ENCODE results near the gene IGFBP7.

Gene IGFBP7, protein sequence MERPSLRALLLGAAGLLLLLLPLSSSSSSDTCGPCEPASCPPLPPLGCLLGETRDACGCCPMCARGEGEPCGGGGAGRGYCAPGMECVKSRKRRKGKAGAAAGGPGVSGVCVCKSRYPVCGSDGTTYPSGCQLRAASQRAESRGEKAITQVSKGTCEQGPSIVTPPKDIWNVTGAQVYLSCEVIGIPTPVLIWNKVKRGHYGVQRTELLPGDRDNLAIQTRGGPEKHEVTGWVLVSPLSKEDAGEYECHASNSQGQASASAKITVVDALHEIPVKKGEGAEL

GRCh38 chr4:57109847-57110639 is at the start of gene IGFBP7:
TSS of gene IGFBP7 (minus strand) at chr4:57110385. CDS start at chr4:57110351, 34 bp downstream.
- no peak for FAIRE-seq

GRCh38 chr4:57159866-57160265 is 49.7 kb upstream of the IGFBP7 start:
- no peak for FAIRE-seq

- no peak for FAIRE-seq
Observed at GRCh38 chr4:57158762-57159161, 48.6 kb upstream of the IGFBP7 start.

GRCh38 chr4:57158221-57158620 is 48.0 kb upstream of the IGFBP7 start:
- FAIRE-seq: no peak

GRCh38 chr4:57157596-57158137 is 47.5 kb upstream of the IGFBP7 start:
- FAIRE-seq: no peak

GRCh38 chr4:57156242-57156990 is 46.2 kb upstream of the IGFBP7 start:
- no peak for FAIRE-seq

- no peak for FAIRE-seq
Observed at GRCh38 chr4:57154926-57155325, 44.7 kb upstream of the IGFBP7 start.

DNA sequence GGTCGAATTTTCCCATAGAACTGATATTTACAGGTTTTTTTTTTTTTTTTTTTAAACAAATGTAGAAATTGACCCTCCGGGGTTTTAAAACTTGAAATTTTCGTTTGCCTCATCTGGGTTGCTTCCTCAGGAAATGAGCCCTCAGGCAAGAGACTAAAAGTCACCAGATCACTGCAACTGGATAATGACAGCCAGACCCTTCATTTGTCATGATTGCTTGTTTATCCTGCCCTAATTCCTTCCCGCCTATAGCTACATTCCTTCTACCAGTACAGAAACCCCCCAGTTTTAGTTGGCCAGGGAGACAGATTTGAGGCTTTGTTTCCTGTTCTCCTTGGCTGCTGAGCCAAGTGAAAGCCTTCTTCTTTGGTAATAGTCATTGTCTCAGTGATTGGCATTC is 44.0 kb upstream of the IGFBP7 start:
- no peak for FAIRE-seq

DNA sequence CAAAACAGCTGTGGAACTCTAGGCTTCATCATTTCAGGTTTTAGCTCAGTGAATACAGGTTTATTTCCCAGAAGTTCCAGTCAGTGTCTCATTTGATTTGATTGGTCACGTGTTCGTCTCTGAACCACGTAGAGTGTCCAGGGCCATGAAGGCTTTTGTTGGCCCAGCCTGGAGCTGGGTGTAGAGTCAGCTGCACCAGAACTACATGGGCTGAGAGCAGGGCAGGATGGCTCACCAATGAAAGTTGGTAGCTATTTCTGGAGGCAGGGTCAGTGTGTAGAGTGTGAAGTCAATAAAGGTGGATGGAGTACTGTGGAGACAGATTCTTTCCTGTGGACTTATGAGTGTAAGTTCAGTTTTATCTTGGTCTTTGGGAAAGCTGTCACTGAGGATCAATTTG is 43.0 kb upstream of the IGFBP7 start:
- no peak for FAIRE-seq

- FAIRE-seq: no peak
Observed at GRCh38 chr4:57151481-57151880, 41.3 kb upstream of the IGFBP7 start.

DNA sequence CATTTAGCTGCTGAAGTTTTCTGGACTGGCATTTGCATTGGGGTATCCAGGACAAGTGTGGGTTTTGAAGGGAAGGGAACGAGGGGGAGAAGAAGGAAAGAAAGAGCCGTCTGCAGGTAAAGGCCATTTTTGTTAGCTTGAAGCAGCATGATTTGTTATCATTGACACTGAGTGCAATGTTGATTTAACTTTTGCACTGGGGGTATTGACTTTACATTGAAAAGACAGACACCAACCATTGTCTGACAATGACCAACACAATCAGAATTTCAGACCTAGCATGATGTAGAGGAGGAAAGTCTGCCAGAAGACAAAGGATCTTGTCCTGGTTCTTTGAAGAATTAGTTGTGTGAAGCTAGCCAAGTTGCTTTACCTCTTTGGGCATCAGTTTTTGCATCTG is 39.6 kb upstream of the IGFBP7 start:
- no peak for FAIRE-seq

DNA sequence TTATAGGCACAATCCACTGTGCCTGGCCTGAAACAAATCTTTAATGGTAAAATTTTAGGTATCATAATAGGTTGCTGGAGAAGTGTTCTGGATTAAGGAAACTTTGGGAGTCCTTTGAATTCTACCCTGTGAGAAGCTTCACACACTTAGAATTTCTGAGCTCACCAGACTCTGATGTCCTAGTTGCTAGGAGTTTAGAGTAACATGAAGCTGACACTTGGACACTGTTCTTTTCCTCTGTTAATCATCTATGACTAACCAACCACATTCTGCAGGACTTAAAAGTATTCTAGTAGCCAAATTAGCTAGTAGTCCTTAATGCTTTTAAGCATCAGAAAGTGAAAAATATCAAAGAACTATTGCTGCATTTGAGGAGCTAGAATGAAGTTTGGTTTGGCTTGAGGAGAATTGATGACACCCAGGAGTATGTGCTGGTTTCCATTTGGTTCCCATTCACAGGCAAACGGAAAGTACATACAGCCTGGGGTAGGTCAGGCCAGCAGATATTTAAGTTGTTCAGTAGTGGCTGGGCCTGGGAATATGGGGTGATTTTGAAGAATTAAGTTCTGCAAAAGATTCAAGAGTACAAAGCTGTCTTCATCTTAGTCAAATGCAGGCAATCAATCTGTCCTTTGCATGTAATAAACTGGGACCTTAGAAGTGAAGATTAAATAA is 38.8 kb upstream of the IGFBP7 start:
- peak; percentile 56 for FAIRE-seq

DNA sequence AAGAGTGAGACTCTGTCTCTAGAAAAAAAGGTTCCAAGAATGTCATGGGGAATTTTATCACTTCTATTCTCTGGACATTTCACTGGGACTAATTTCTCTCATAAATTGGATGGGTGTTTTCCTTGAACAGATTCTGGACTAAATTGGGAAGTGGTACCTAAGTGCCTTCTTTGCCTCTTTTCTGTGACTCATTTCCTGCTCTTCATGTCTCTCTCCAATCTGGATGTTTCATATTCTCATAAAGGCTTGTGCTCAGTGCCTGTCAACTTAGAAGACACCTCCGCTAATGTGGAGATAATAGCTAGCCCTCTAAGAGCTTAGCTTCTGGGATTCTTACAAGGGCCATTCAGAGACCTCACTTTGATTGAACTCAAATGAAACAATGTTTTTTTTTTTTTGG is 38.0 kb upstream of the IGFBP7 start:
- no peak for FAIRE-seq

DNA sequence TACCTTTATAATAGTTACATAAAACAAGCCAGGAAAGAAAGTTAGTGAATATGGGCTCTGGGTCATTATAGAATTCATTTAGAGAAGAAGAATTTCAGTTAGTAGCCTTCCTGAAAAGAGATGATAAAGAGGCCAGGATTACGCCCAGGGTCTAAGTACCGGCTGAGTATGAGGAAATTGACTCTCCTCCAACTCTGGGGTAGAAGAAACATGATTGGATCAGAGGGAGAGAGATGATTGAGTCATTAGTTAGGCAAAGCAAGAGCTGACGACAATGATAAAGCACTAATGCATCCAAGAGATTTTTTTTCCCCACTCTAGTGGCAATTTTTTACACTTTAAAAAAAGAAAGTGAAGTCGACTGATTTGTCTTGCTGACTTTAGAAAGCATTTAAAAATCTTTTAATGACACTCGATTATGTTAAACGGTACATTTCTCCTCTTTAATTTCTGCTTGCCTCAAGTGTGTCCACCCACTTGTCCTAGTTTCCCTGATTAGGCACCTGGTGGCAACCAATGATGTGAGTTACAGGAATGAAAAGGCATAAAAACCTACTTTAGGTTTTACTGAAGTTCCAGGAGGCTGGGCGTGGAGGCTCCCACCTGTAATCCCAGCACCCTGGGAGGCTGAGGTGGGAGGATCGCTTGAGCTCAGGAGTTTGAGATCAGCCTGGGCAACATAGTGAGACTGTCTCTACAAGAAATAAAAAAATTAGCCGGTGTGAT is 37.3 kb upstream of the IGFBP7 start:
- FAIRE-seq: no peak

DNA sequence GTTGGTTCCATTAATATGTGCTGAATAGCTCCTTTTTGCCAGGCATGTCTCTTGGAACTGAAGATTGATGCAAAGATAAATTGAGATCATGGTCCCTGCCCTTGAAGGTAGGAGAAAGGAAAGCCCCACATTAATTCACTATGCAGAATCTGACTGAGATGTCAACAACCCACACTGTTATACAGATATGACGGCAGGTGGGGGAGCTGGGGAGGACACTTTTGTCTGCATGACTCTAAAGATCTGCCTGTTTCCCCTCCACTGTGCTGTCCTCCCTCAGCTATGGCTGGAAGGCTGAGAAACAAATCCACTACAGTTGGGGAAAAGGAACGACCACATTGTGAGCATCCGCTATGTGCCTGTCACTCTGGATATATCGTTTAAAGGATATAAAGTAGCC is 36.3 kb upstream of the IGFBP7 start:
- FAIRE-seq: no peak

- FAIRE-seq: no peak
Observed at GRCh38 chr4:57144466-57144865, 34.3 kb upstream of the IGFBP7 start.

DNA sequence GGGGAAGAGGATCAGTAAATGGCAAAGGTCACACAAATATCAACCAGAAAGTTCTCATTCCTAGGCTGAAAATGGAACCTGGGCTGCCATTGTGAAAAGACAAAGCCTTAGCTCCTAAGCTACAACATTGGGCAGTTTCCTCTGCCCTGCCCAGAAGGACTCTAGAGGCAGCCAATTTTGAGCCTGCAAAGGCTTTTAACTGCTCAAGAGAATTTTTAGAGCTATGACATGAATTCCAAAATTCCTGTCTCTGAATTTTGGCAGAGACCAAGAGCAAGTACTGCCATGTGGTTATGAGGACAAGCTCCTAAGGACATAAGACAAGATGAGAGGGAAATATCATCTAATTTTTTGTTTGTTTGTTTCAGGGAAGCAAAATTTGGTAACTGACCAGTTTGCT is 29.6 kb upstream of the IGFBP7 start:
- no peak for FAIRE-seq

DNA sequence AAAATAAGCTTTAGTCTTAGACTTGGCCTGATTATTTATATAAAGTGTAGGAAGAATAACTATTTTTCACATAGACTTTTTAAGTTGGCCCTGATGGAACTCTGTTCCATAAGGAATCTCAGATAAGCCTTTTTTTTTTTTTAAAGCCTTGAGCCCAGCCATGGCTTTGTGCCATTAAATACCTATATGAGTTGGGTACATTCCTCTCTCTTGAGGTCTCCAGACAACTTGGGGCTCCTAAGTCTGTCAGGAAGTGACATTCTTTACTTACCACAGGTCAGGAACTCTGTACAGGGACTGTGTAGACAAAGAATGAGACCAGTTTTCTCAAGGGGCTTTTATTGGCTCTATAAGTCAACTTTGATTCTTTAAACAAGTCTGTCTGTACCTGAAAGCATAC is 27.1 kb upstream of the IGFBP7 start:
- no peak for FAIRE-seq

- FAIRE-seq: no peak
Observed at GRCh38 chr4:57136281-57136680, 26.1 kb upstream of the IGFBP7 start.

DNA sequence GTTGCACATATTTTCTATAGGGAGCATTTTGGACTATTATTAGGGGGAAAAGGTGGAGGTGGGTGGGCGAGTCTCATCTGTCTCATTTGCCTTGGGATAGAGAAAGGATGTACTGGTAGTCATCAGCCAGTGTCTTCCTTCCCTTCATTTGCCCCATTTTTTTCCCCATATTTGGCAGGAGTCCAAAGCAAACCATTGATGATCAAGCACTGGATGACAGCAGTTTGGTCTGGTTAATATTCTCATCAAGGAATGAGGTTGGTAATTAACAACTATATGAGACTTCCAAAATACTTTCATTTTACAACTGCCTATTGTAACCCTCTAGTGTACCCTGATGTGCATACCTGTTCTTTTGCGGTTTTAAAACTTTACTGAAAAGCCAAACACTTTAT is 22.6 kb upstream of the IGFBP7 start:
- FAIRE-seq: no peak

DNA sequence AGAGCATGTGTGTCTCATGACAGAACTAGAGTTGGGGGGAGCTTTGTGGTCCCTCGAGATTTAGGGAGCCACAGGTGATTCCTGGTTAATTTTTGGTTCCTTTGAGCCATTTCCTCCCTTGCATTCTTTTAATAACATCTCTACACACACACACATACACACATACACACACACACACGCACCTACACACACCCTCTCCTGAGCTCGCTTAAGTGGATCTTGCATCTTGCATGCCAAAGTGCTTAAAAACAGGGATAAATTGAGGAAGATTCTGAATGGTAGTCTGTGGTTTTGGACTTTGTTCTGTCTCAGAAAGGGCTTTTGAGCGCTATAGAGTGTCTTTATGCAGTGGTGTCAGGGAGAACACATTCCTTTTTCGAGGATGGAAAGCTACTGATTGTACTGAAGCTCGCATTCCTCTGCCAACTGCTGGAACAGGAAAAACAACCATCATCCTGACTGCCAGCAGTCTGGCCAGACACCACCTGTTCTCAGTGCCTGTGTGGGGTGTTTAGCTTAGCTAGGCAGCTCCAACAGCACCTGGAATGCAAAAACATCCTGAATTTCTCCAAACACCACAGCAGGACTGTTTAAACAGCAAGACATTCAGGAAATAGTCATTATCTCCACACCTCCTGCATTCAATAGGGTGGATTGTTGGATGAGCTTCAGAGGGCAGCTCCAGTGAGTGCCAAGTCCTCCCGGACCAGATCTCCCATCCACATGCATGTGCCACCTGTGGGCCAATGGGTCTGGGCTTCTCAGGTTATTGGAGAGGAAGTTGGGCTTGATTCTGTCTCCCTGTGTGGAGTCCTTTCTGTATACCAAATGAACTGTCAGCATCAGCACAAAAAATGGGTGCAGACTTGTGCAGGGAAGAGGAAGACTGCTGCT is 21.9 kb upstream of the IGFBP7 start:
- FAIRE-seq: no peak
